HCT116 (cell line): ENCODE measurements around the gene FAM3B. TPM values are rescaled to one million over a fixed set of nuclear protein-coding genes. Genes with fewer than 3 reads are reported as not detected.

Source experiments
- ATAC-seq: fragments of 200-7000 bp; cut with Tn5 transposase; 2 replicates; pipeline ENCODE4 v1.9.1; 2020; ENCODE audit warnings: mild to moderate bottlenecking, moderate library complexity
- BruUV-seq: library from RNA; stranded (reverse); fragments of 400-500 nt; replicated peaks from 2 replicates; lab custom pipeline; 2021; lab: Mats Ljungman, UMichigan
- CTCF ChIA-PET: fragments of 300-600 bp; sonication (Branson Sonifier 250); formaldehyde crosslinking; loops from one replicate; lab custom pipeline; 2021; ENCODE audit warnings: antibody characterized with exemption; lab: Charles Lee
- POLR2A ChIA-PET: fragments of 300-600, 350-600 bp; sonication (Branson Sonifier 250); formaldehyde crosslinking; loops from one replicate; lab custom pipeline; 2021; ENCODE audit warnings: antibody characterized with exemption; lab: Charles Lee
- RAD21 ChIA-PET, 2 experiments: fragments of 300-600 bp; sonication (Branson Sonifier 250); formaldehyde crosslinking; loops; one replicate each; lab custom pipeline; 2023; ENCODE audit warnings: low total read pairs in 2 of 2; ENCODE audit not compliant: uncharacterized antibody in 2 of 2, unreplicated experiment in 2 of 2, low non-redundant PET in 1 of 2; lab: Charles Lee
- DNase-seq: peaks from one replicate; pipeline ENCODE4 v3.0.0-alpha.2; 2010; ENCODE audit warnings: low read depth, low spot score
- H2AFZ ChIP-seq: fragments of 200-600 bp; shearing (Covaris generic), sonication (generic); 2 replicates; pipeline ENCODE4 v1.6.1; 2017; ENCODE audit warnings: low read depth, mixed run types, mixed read lengths, antibody characterized with exemption, low read length; ENCODE audit not compliant: poor library complexity, severe bottlenecking
- H3K27ac ChIP-seq: 2 replicates; pipeline ENCODE4 v1.5.1; 2012; ENCODE audit warnings: low read depth, low read length
- H3K27me3 ChIP-seq: fragments of 200-600 bp; sonication (generic); 2 replicates; pipeline ENCODE4 v1.6.1; 2016; ENCODE audit warnings: mixed run types, low read length, mixed read lengths; ENCODE audit not compliant: insufficient read depth
- H3K36me3 ChIP-seq, 2 experiments: fragments of 200-500 bp in 1 of 2; fragments of 200-600 bp in 1 of 2; sonication (Bioruptor generic) in 1 of 2; sonication (generic) in 1 of 2; 2 replicates each; pipeline versions ENCODE4 v1.5.1 to v1.6.1; 2014 to 2016; ENCODE audit warnings: low read length in 2 of 2, inconsistent platforms in 1 of 2, mixed read lengths in 1 of 2, mixed run types in 1 of 2; ENCODE audit not compliant: insufficient read depth in 2 of 2, control insufficient read depth in 1 of 2
- H3K4me1 ChIP-seq, 2 experiments: fragments of 200-600 bp in 1 of 2; sonication (generic) in 1 of 2; 2 replicates each; pipeline versions ENCODE4 v1.5.1 to v1.6.1; 2012 to 2017; ENCODE audit warnings: low read length in 2 of 2, inconsistent platforms in 1 of 2, mild to moderate bottlenecking in 1 of 2, mixed read lengths in 1 of 2, mixed run types in 1 of 2, moderate library complexity in 1 of 2; ENCODE audit not compliant: insufficient read depth in 2 of 2, control insufficient read depth in 1 of 2
- H3K4me2 ChIP-seq: fragments of 200-600 bp; sonication (generic); 2 replicates; pipeline ENCODE4 v1.6.1; 2017; ENCODE audit warnings: mixed run types, low read length, mixed read lengths
- H3K4me3 ChIP-seq, 2 experiments: fragments of 200-600 bp in 1 of 2; sonication (generic) in 1 of 2; replicated peaks in 1 of 2; 2 replicates each; pipeline ENCODE4 v1.5.1; 2011 to 2016; ENCODE audit warnings: low read length in 2 of 2, control low read depth in 1 of 2, low read depth in 1 of 2, mild to moderate bottlenecking in 1 of 2, mixed read lengths in 1 of 2, mixed run types in 1 of 2
- H3K79me2 ChIP-seq: fragments of 200-600 bp; sonication (generic); 2 replicates; pipeline ENCODE4 v1.6.1; 2017; ENCODE audit warnings: mild to moderate bottlenecking, mixed run types, low read length, moderate library complexity, mixed read lengths; ENCODE audit not compliant: insufficient read depth
- H3K9ac ChIP-seq: fragments of 200-600 bp; sonication (generic); 2 replicates; pipeline ENCODE4 v1.6.1; 2016; ENCODE audit warnings: low read length, mixed read lengths
- H3K9me2 ChIP-seq: fragments of 200-600 bp; sonication (generic), shearing (Covaris generic); 2 replicates; pipeline ENCODE4 v1.6.1; 2017; ENCODE audit warnings: mixed run types, mild to moderate bottlenecking, moderate library complexity; ENCODE audit not compliant: insufficient read depth
- H3K9me3 ChIP-seq, 2 experiments: fragments of 200-500 bp in 1 of 2; fragments of 200-600 bp in 1 of 2; sonication (Bioruptor generic) in 1 of 2; sonication (generic) in 1 of 2; 2 replicates each; pipeline ENCODE4 v1.6.1; 2014 to 2017; ENCODE audit warnings: low read length in 2 of 2, mixed read lengths in 2 of 2, inconsistent platforms in 1 of 2, low read depth in 1 of 2, mild to moderate bottlenecking in 1 of 2, mixed run types in 1 of 2, moderate library complexity in 1 of 2; ENCODE audit not compliant: control insufficient read depth in 1 of 2, insufficient read depth in 1 of 2
- H4K20me1 ChIP-seq: fragments of 200-600 bp; sonication (generic), shearing (Covaris generic); 2 replicates; pipeline ENCODE4 v1.6.1; 2017; ENCODE audit warnings: mixed run types, mild to moderate bottlenecking, moderate library complexity; ENCODE audit not compliant: insufficient read depth
- CBX3 ChIP-seq: IDR thresholded peaks from 2 replicates; pipeline ENCODE4 v1.6.1; 2012; ENCODE audit warnings: low read depth
- EGR1 ChIP-seq: IDR thresholded peaks from 2 replicates; pipeline ENCODE4 v1.6.1; 2012; ENCODE audit warnings: low read depth
- ELF1 ChIP-seq: IDR thresholded peaks from 2 replicates; pipeline ENCODE4 v1.6.1; 2012; ENCODE audit warnings: low read depth, borderline replicate concordance
- EZH2 ChIP-seq: fragments of 200-600 bp; sonication (generic); IDR thresholded peaks from 2 replicates; pipeline ENCODE4 v1.6.1; 2017; ENCODE audit warnings: antibody characterized with exemption, mixed run types
- EZH2phosphoT487 ChIP-seq: fragments of 200-600 bp; IDR thresholded peaks from 2 replicates; pipeline ENCODE4 v1.6.1; 2018; ENCODE audit warnings: antibody characterized with exemption, borderline replicate concordance
- FOSL1 ChIP-seq: IDR thresholded peaks from 2 replicates; pipeline ENCODE4 v1.6.1; 2012; ENCODE audit warnings: low read depth
- JUND ChIP-seq: IDR thresholded peaks from 2 replicates; pipeline ENCODE4 v1.6.1; 2012
- POLR2A ChIP-seq: IDR thresholded peaks from 2 replicates; pipeline ENCODE4 v1.7.0; 2011; ENCODE audit warnings: borderline replicate concordance; ENCODE audit not compliant: insufficient read depth, insufficient read length; ENCODE audit errors: extremely low read depth
- RAD21 ChIP-seq: IDR thresholded peaks from 2 replicates; pipeline ENCODE4 v1.6.1; 2012; ENCODE audit warnings: low read depth, mild to moderate bottlenecking
- SIN3A ChIP-seq: IDR thresholded peaks from 2 replicates; pipeline ENCODE4 v1.6.1; 2012; ENCODE audit warnings: low read depth
- SP1 ChIP-seq: IDR thresholded peaks from 2 replicates; pipeline ENCODE4 v1.6.1; 2012; ENCODE audit warnings: low read depth
- SRF ChIP-seq: IDR thresholded peaks from 2 replicates; pipeline ENCODE4 v1.6.1; 2012; ENCODE audit warnings: low read depth
- TCF7L2 ChIP-seq: IDR thresholded peaks from 2 replicates; pipeline ENCODE4 v1.7.0; 2011; ENCODE audit warnings: borderline replicate concordance, inconsistent platforms; ENCODE audit not compliant: insufficient read depth, insufficient read length; ENCODE audit errors: extremely low read depth
- YY1 ChIP-seq: IDR thresholded peaks from 2 replicates; pipeline ENCODE4 v1.6.1; 2011; ENCODE audit warnings: low read length, low read depth, moderate library complexity, mild to moderate bottlenecking; ENCODE audit not compliant: insufficient replicate concordance; ENCODE audit errors: extremely low read depth
- ZNF274 ChIP-seq: fragments of 200-500 bp; sonication (Bioruptor generic); IDR thresholded peaks from 2 replicates; pipeline ENCODE4 v1.6.1; 2014; ENCODE audit warnings: mild to moderate bottlenecking, low read depth, low read length, inconsistent platforms
- intact Hi-C: fragments of 100-400 bp; cut with micrococcal nuclease; formaldehyde crosslinking; loops from 2 replicates; pipeline ENCODE4 v1.10.0; 2022
- total RNA-seq: library from RNA; stranded (reverse); gene quantifications from one replicate; pipeline ENCODE4 v1.2.1, GENCODE V29; 2021; ENCODE audit not compliant: unreplicated experiment
- TF ChIP-seq, protein P1 (sequence below): IDR thresholded peaks from 2 replicates; pipeline ENCODE4 v1.6.1; 2011; ENCODE audit warnings: mild to moderate bottlenecking, low read length, moderate library complexity; ENCODE audit not compliant: insufficient replicate concordance; ENCODE audit errors: extremely low read depth
- TF ChIP-seq, protein P2 (sequence below): IDR thresholded peaks from 2 replicates; pipeline ENCODE4 v1.6.1; 2012; ENCODE audit warnings: low read depth
- TF ChIP-seq, protein P3 (sequence below): IDR thresholded peaks from 2 replicates; pipeline ENCODE4 v1.6.1; 2012
- TF ChIP-seq, protein P4 (sequence below): IDR thresholded peaks from 2 replicates; pipeline ENCODE4 v1.6.1; 2012

Gene FAM3B
- total RNA-seq, 1 experiment from 2014 or later, result not detected

DNA sequence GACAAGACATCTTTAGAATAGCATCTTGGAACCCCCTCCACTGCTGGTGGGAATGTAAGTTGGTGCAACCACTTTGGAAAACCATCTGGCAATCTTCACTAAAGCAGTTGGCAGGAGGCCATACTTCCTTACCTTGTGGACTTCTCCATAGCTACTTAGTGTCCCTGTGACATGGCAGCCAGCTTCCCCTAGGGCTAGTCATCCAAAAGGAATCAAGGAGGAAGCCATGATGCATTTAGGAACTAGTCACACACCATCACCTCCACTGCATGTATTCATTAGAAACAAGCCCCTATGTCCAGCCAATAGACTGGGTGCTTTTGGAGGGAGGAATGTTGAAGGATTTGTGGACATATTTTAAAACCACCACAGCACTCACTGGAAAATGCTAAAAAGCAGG lies 65.1 kb downstream of the FAM3B start:
- Histone ChIP-seq H3K9me2 (no peaks in the 10 kb centered on the region), H2AFZ (no peak overlapping the region), H3K4me1 (no peaks in the 10 kb centered on the region), H3K27ac (no peak overlapping the region), H3K9me3 (no peaks in the 10 kb centered on the region), H3K79me2 (no peaks in the 10 kb centered on the region), H3K36me3 (no peaks in the 10 kb centered on the region), H3K4me3 (no peak overlapping the region), H3K4me2 (no peak overlapping the region), H3K27me3 (no peaks in the 10 kb centered on the region), H3K9ac (no peak overlapping the region), H4K20me1 (no peaks in the 10 kb centered on the region)
- no peak for ATAC-seq
- DNase-seq, result no peak
- TF ChIP-seq, protein P1, sequence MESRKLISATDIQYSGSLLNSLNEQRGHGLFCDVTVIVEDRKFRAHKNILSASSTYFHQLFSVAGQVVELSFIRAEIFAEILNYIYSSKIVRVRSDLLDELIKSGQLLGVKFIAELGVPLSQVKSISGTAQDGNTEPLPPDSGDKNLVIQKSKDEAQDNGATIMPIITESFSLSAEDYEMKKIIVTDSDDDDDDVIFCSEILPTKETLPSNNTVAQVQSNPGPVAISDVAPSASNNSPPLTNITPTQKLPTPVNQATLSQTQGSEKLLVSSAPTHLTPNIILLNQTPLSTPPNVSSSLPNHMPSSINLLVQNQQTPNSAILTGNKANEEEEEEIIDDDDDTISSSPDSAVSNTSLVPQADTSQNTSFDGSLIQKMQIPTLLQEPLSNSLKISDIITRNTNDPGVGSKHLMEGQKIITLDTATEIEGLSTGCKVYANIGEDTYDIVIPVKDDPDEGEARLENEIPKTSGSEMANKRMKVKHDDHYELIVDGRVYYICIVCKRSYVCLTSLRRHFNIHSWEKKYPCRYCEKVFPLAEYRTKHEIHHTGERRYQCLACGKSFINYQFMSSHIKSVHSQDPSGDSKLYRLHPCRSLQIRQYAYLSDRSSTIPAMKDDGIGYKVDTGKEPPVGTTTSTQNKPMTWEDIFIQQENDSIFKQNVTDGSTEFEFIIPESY, result no peak
- TF ChIP-seq, protein P2, sequence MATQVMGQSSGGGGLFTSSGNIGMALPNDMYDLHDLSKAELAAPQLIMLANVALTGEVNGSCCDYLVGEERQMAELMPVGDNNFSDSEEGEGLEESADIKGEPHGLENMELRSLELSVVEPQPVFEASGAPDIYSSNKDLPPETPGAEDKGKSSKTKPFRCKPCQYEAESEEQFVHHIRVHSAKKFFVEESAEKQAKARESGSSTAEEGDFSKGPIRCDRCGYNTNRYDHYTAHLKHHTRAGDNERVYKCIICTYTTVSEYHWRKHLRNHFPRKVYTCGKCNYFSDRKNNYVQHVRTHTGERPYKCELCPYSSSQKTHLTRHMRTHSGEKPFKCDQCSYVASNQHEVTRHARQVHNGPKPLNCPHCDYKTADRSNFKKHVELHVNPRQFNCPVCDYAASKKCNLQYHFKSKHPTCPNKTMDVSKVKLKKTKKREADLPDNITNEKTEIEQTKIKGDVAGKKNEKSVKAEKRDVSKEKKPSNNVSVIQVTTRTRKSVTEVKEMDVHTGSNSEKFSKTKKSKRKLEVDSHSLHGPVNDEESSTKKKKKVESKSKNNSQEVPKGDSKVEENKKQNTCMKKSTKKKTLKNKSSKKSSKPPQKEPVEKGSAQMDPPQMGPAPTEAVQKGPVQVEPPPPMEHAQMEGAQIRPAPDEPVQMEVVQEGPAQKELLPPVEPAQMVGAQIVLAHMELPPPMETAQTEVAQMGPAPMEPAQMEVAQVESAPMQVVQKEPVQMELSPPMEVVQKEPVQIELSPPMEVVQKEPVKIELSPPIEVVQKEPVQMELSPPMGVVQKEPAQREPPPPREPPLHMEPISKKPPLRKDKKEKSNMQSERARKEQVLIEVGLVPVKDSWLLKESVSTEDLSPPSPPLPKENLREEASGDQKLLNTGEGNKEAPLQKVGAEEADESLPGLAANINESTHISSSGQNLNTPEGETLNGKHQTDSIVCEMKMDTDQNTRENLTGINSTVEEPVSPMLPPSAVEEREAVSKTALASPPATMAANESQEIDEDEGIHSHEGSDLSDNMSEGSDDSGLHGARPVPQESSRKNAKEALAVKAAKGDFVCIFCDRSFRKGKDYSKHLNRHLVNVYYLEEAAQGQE, result no peak
- TF ChIP-seq EZH2phosphoT487, result no peak
- no peak for TF ChIP-seq SP1
- TF ChIP-seq CBX3, result no peak
- TF ChIP-seq, protein P3, sequence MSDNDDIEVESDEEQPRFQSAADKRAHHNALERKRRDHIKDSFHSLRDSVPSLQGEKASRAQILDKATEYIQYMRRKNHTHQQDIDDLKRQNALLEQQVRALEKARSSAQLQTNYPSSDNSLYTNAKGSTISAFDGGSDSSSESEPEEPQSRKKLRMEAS, result no peak
- no peak for TF ChIP-seq EZH2
- no peak for TF ChIP-seq TCF7L2
- no peak for TF ChIP-seq POLR2A
- no peak for TF ChIP-seq JUND
- no peak for TF ChIP-seq EGR1
- no peak for TF ChIP-seq YY1
- TF ChIP-seq ZNF274, result no peak
- TF ChIP-seq, protein P4, sequence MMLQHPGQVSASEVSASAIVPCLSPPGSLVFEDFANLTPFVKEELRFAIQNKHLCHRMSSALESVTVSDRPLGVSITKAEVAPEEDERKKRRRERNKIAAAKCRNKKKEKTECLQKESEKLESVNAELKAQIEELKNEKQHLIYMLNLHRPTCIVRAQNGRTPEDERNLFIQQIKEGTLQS, result no peak
- TF ChIP-seq RAD21, result no peak
- TF ChIP-seq ELF1, result no peak
- TF ChIP-seq SIN3A, result no peak
- TF ChIP-seq FOSL1, result no peak
- TF ChIP-seq SRF, result no peak
- intact Hi-C loops, result no loop called here
- CTCF ChIA-PET, result no interaction called here
- POLR2A ChIA-PET, result no interaction called here
- RAD21 ChIA-PET, result no interaction called here
- no TSS peak for BruUV-seq
